ENCODE results near the gene ZAR1L.

Gene ZAR1L

GRCh38 chr13:32254916-32255723, 60.0 kb downstream of the ZAR1L start:
- no peak for DNase-seq (ENCODE audit: low read depth)

- no peak for DNase-seq (ENCODE audit: low read depth)
Observed at GRCh38 chr13:32254416-32254815, 60.7 kb downstream of the ZAR1L start.

- no peak for DNase-seq (ENCODE audit: low read depth)
Observed at GRCh38 chr13:32253911-32254399, 61.2 kb downstream of the ZAR1L start.
